Uterus (tissue), 2 donors: Measurements from ENCODE around the gene FOXS1.

Source experiments
- POLR2A ChIP-seq, 2 donors: fragments of 450-650 bp; IDR thresholded peaks; one replicate each; pipeline ENCODE4 v1.6.1; 2016; ENCODE audit warnings: antibody characterized with exemption in 2 of 2, mild to moderate bottlenecking in 1 of 2, moderate library complexity in 1 of 2
- TF ChIP-seq, protein P1 (sequence below), 4 experiments: fragments of 200-600 bp in 2 of 4; fragments of 450-650 bp in 2 of 4; sonication (generic) in 2 of 4; IDR thresholded peaks; one replicate each; pipeline ENCODE4 v1.5.1; 2016 to 2019; ENCODE audit warnings: antibody characterized with exemption in 4 of 4, mild to moderate bottlenecking in 2 of 4, moderate library complexity in 1 of 4

DNA sequence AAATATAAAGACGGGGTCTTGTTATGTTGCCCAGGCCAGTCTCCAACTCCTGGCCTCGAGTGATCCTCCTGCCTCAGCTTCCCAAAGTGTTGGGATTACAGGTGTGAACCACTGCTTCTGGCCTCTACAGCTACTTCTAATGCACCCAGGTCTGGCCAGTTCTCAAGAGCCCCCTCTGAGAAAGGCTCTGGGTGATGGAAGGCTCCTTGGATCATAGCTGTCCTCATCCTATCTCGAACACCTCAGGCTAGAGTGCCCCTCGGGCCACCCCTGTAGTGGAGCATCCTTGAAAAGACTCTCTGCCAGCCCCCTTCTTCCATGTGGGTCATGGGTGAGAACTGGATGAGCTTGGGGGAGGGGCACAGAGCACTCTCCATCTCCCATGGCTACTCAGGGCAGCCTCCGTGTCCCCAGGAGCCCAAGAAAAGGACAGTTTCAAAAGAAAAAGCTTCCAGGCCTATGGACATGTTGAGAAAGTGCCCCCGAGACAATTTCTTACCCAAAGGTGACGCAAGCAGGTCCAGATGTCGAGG, 27.0 kb downstream of the FOXS1 start:
- no peak for TF ChIP-seq POLR2A (IDR thresholded peaks at IDR 0.05)
- TF ChIP-seq, protein P1, sequence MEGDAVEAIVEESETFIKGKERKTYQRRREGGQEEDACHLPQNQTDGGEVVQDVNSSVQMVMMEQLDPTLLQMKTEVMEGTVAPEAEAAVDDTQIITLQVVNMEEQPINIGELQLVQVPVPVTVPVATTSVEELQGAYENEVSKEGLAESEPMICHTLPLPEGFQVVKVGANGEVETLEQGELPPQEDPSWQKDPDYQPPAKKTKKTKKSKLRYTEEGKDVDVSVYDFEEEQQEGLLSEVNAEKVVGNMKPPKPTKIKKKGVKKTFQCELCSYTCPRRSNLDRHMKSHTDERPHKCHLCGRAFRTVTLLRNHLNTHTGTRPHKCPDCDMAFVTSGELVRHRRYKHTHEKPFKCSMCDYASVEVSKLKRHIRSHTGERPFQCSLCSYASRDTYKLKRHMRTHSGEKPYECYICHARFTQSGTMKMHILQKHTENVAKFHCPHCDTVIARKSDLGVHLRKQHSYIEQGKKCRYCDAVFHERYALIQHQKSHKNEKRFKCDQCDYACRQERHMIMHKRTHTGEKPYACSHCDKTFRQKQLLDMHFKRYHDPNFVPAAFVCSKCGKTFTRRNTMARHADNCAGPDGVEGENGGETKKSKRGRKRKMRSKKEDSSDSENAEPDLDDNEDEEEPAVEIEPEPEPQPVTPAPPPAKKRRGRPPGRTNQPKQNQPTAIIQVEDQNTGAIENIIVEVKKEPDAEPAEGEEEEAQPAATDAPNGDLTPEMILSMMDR (IDR thresholded peaks at IDR 0.05) = no peak
